Measurements from ENCODE around the gene SMC1B. TPM values are rescaled to one million over a fixed set of nuclear protein-coding genes. Genes with fewer than 3 reads are reported as not detected.
"Not testable (repeated sequence)": the region's sequence is repeated elsewhere in the genome, so short reads cannot be mapped to it uniquely, and the experiment has no call there.

SMC1B gene
- total RNA-seq, 1 experiment from 2014 or later, result 0.12 TPM

DNA sequence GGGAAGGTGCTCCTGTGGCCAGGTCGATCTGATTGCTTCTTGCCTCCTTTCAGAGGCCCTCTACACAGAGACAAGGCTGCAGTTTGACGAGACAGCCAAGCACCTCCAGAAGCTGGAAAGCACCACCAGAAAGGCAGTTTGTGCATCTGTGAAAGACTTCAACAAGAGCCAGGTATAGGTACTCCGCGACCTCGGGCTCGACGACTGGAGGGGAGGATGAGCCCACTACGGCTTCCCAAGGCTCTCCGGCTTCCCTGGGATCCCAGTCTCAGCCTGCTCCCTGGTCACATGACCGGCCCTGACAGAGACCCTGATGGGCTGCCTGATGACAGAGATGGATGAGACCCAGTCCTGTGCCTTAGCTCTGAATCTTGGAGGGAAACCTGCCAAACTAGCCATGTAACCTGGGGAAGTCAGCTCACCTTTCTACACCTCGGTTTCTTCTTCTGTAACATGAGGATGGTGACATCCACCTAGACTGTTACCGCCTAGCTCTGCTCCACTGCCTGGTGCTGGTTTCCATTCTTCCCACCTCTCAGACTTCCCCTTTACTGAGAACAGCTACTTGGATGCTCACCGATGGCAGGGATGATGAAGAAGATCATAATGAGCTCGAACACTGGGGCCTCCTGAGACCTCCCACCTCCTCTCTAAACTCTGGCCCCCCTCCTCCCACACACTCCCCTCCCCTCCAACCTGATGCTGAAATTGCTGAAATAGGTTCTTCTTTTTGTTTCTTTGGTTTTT lies 9.0 kb upstream of the SMC1B start:
- no peak for DNase-seq (ENCODE audit: low read depth)

DNA sequence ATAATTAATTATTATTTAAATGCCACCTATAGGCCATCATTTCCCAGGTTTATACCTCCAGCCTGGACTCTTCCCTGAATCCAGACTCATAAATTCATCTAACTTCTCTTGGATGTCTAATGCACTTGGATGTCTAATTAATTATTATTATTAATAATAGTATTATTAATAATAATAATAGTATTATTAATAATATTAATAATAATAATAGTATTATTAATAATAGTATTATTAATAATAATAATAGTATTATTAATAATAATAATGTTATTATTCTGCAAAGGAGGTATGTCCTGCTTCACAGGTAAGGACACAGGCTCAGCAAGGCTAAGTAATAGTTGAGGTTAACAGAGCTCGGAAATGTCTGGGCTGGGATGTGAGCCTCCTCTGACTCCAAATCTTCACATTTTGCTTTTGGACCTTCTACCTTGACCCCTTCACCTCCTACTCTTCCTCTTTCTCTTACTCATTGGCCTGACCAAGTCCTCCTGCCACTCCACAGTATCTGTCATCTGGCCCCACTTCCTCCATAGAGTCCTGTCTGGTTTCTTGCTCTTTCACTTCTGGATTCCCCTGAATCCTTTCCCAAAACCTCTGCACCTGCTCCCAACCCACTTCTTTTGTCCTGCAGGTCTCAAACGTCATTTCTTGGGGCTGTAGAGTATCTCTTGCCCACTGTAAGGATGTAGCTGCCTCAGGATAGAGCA lies 8.1 kb upstream of the SMC1B start:
- DNase-seq (ENCODE audit: low read depth), result no peak

DNA sequence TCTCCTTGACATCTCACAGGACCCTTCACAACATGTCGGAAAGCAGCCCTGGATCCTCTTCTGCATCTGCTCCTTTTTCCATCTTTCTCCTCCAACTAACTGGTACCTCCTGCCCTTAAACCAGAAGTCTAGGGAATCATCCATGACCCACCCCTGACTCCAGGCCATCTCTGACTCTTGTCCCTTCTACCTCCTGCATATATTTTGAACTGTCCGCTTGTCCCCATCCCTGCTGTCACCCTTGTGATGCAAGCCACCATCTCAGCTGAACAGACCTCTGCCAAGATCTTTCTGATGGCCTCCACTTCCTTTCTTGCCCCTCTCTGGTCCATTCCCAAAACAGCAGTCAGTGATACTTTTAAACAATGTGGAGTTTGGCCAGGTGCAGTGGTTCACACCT lies 7.1 kb upstream of the SMC1B start:
- no peak for DNase-seq (ENCODE audit: low read depth)

DNA sequence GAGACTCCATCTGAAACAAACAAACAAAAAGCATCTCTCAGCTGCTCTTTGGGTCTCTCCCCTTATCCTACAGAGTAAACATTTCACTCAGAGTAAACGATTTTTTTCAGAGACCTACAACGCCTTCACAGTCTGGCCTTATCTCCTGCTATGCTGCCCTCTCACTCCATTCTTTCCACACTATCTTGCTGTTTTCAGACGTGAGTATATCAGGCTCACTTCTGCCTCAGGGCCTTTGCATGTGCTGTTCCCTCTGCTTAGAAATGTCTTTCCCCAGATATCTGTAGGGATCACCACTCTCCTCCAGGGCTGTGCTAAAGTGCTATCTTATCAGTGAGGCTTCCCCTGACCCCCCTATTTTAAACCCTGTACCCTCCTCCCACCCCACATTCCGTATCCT lies 6.6 kb upstream of the SMC1B start:
- no peak for DNase-seq (ENCODE audit: low read depth)

DNA sequence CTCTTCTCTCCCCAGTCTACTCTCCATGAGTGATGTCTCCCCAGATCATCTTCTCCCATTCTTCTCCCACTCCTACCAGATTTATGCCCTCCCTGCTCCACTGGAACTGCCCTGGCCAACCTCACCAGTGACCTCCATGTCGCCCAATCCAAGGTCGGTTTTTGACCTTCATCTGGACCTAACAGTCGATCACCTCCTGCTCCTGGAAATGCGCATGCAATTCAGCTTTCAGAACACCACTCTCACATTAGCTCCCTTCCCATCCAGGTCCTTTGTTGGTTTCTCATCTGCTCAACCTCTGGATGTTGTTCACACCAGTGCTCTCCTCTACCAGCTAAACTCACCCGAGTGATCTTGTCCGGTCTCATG lies 5.4 kb upstream of the SMC1B start:
- no peak for DNase-seq (ENCODE audit: low read depth)

DNA sequence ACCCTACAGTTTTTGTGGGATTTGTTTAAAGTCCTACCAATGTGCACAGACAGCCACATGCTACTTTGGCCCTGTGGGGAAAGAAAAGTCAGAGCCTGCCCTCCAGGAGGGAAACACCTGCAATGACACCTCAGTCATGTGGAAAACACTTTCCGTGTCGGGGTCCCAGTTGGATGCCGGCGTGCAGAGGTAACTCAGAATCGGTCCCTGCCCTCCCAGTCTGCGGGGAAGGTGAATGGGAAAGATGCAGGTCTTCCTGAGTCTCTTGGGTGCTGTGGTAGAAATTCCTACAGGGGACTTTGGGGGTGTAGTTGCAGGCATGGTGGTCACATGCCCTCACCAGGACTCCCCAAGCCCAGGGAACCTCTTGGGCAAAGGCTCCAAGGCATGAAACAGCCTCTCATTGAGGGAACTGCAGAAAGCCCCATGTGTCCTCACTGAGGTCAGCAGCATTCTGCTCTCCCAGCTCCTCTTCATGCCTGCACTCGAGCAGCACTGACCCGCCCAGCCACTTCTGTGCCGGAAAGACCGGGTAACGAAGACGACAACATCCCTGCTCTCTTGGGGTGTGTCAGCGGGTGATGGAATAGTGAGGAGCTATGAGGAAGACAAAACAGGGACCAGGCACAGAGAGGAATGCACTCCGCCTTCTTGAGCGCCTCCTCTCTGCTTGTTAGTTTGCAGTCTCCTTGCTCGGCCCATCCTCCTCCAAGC lies 4.8 kb upstream of the SMC1B start:
- no peak for DNase-seq (ENCODE audit: low read depth)

DNA sequence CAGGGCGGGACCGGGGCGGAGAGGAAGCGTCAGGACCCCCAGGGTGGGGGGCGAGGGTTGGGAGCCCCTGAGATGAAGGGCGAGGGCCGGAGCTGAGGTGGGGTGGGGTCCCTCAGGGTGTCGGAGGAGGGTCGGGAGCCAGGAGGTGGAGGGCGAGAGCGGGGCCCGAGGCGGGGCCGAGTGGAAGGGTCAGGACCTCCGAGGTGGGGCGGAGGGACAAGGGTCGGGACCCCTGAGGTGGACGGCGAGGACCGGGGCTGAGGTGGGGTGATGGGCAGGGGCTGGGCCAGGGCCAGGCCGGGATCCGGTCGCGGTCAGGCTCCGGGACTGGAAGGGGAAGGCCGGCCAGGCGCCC lies 409 bp downstream of the SMC1B start:
- no peak for DNase-seq (ENCODE audit: low read depth)

DNA sequence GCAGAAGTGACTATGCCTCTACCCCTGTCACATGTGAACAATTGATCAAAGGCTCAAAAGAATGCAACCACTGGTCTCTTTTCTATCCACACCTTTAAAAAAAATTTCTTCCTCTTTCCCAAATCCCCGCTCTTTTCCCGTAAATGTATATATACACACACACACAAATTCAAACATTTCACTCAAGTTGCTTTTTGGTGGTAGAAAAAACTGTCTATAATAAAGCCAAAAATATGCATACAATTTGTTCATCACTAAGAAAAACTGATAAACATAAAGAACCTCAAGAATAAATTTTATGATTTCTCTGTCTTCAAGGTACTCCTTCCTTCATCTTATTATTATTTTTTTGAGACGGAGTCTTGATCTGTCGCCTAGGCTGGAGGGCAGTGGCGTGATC lies 5.6 kb downstream of the SMC1B start:
- DNase-seq (ENCODE audit: low read depth), result no peak

DNA sequence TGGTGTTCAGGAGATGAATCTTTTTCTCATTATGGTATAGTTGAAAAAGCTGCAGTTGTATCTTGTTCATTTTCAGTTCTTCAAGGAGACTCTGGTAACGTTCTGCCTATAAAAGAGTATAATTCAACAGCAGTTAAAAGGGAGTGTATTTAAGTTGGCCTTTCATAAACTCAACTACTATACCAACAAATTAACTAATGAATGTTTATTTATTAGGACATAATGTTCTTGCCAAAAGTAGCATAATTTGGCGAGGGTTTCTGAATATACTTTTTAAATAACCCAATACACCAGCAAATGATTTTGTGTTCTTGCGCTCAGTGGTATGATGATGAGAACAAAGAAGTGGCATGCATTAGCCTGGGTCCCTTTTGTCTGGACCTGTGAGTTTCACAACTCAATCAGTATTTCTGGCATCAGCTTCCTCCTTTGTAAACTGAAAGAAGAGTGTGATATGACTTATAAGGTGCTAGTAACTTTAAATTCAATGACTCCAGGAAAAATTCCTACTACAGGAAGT lies 10.9 kb downstream of the SMC1B start:
- no peak for DNase-seq (ENCODE audit: low read depth)

DNA sequence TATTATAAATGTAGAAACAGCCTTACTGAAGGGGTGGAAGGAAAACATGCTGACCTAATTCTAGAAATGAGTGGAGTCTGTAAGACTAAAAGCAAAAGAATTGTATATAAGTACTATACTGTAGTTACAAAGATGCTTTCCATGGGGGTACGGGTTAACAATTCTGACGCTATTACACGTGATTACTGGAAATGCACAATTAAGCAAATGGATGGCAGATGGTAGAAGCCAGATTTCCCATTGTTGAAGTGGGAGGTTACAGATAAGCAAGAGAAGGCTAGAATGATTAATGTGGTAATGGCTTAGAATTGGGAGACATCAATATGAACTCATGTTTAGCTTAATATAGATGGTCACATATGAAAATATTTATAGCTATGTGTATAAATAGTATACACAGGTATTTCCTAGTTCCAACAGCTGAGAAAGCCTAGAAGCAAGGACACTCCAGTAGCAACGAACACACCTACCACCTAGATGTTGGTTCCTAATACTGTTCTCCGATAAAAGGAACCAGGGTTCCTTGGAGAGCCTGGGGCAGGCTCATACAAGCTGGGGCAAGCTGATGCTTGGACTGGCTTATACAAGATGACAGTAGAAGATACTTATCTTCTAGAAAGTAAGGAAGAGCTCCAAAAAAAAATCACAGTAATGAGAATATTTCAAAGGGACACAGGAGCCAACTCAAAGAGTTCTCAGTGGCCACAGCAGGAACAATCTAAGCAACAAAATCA lies 13.5 kb downstream of the SMC1B start:
- no peak for DNase-seq (ENCODE audit: low read depth)

DNA sequence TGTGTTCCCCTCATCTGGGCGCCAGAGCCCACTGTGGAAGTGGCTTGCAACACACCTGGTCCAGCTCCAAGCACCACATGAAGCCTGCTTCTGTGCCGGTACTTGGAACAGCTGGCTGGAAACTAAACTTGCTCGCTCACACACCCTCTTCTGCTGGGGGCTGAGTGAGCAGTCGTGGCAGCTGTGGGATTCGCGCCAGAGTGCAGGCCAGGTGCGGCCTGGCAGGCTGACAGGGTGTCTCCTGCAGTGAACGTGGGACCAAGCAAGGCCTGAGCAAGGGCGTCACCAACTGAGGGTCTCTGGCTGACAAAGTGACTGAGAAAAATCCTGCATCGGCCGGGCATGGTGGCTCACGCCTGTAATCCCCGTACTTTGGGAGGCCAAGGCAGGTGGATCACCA lies 15.2 kb downstream of the SMC1B start:
- DNase-seq (ENCODE audit: low read depth), result no peak

DNA sequence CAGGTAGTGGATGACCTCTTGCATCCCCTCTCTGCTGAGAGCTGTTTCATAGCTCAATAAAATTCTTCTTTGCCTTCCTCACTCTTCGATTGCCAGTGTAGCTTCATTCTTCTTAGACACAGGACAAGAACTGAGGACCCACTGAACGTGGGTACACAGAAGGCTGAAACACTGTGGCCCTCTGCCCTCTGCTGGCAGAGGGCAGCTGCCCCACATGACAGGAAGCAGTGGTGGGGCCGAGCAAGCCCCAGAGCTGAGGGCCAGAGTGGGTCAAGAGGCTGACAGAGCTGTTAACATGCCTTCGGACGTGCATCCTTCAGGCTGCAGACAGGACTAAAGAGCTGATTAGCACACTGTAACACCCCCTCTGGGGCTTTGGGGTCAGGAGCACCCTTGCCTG lies 15.6 kb downstream of the SMC1B start:
- DNase-seq (ENCODE audit: low read depth), result no peak

DNA sequence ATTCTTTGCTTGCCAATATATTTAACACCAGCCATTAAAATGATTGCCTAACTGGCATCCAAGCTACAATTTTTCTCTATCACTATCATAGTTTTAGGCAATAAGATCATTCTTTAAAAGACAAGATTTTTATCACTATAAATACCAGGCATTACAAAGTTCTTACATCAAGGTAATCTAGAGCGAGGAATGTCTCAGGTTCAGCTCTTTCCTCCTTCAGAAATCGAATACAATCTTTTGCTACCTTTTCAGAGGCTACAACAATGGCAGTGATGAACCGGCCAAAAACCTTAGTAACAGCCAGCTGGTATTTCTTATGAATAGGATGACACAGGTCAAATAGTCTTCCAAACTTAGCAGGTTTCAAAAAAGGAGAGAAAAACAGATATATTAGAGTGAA lies 23.9 kb downstream of the SMC1B start:
- no peak for DNase-seq (ENCODE audit: low read depth)

DNA sequence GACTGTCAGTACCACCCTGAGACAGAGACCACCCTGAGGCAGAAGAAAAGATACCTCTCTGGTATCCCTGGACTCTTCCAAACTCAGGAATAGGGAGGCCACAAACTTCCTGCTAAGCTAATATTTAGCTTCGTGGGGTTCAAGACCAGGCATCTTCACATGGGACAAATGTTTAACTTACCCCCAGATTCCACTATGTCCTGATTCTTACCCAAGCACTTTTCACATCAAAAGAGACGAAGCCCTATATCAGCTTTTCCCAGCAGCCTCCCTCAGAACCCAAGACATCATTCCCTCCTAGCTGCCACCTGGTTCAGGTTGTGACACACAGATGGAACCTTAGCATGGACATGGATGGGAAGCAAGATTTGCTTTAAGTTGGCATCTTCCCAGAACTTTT lies 32.1 kb downstream of the SMC1B start:
- no peak for DNase-seq (ENCODE audit: low read depth)

DNA sequence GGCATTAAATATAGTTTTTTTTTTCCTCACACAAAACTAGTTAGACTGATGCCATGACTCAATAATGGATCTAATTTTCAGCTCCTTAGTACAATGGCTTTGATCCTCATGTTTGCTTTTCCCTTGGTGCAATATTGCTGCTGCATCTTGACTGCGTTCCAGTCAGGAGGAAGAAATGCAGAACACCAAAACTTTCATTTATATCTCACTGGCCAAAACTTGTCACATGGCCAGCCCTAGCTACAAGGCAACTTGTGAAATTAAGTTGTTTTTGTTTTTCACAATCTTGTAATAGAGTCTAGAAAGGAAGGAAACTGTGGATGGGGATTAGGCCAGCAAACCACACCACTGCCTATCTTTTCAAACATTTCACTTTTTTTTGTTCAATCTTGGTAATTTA lies 36.7 kb downstream of the SMC1B start:
- no peak for DNase-seq (ENCODE audit: low read depth)

DNA sequence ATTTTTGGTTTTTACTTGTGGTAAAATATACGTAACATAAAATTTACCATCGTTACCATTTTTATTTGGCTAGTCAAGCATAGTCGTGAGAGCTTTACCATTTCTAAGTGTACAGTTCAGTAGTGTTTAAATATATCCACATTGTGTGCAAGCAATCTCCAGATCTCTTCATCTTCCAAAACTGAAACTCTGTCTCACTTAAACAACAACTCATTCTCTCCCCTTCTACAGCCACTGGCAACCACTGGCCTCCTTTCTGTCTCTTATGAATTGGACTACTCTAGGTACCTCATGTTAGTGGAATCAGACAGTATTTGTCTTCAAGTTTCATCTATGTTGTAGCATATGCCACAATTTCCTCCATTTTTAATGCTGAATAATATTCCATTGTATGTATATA lies 37.4 kb downstream of the SMC1B start:
- no peak for DNase-seq (ENCODE audit: low read depth)

DNA sequence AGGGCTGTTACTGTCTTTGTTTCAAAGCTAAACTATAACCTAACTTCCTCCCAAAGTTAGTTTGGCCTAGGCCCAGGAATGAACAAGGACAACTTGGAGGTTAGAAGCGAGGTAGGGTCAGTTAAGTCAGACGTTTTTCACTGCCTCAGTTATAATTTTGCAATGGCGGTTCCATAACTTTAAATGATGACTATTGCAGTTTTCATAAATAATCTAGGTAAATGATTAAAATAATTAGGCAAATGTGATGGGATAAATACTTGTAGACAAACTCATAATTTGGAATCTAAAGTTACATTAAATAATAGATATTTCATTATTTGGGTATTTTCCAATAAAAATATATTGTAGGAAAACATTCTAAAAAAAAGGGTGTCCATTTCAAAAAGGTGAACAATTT lies 39.8 kb downstream of the SMC1B start:
- DNase-seq (ENCODE audit: low read depth), result not testable (repeated sequence)

DNA sequence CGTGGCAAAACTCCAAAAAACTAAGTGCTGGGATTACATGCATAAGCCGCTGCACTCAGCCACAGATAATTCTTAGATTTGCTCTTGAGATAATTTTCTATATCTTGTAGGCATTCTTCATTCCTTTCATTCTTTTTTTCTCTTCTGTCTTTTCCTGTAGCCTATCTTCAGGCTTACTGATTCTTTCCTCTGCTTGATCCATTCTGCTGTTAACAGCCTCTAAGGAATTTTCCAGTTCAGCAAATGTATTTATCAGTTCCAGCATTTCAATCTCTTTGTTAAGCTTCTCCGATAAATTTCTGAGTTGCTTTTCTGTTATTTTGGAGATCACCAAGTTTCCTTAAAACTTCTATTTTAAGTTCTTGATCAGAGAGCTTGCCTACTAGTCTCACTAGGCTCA lies 46.7 kb downstream of the SMC1B start:
- no peak for DNase-seq (ENCODE audit: low read depth)

DNA sequence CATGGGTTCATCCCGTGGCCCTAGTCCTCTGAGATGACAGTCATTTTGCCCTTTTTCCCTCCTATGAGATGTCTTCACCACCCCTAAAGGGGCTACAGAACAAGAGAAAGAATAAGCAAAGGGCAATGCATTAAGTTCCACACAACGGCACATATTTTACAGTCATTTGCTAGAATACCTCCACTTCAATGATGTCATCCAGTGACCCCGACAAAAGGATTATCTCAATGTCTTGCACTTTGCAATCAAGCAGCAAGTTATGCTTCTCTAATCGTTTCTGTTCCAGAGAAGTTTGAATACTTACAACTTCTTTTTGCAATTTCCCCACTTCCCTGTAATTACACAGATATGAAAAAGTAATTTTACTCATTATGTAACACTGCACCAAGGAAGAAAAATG lies 53.8 kb downstream of the SMC1B start:
- no peak for DNase-seq (ENCODE audit: low read depth)

DNA sequence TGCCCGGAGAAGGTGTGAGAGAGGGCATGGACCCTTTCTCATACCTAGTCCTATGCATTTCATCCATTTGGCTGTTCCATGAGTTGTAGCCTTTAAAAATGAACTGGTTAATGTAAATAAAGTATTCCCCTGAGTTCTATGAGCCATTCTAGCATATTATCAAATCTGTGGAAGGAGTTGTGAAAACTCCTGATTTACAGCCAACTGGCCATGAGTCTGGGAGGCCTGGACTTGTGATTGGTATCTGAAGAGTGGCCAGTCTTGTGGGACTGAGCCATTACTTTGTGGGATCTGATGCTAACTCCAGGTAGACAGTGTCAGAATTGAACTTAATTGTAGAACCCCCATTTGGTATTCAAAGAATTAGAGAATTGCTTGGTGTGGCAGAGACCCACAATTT lies 55.3 kb downstream of the SMC1B start:
- DNase-seq (ENCODE audit: low read depth), result no peak

DNA sequence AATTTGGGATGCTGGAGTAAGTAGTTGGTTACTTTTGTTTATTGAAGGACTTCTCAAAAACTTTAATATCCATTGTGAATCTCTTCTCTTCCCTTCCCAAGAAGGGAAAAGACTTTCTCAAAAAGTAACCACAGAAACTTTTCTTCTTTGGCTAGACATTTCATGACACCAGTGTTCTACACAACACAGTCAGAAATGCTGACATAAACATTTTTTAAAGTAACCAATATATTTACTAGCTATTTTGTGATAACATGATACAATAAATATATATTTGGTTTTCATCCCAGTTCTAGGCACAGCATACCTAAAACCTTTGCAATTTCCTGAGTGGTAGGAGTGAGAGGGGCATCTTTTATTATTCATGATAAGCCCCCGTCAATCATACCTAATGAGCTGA lies 55.9 kb downstream of the SMC1B start:
- DNase-seq (ENCODE audit: low read depth), result no peak

DNA sequence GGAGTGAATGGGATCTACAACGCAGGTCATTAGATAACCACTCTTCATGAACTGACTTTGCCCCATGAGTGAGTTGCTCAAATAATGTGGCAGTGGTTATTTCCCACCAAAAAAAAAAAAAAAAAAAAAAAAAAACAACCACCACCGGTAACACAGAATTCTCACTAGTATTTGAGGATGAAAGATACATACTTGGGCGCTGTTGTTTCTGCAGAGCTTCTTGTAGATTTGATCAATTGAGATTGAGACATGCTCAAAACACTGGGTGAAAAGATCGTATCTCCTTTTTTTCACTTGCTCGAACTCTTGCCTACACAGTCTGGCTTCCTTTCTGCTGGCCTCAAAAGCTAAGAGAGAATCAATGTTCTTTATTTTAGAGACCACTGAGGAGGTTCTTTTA lies 59.6 kb downstream of the SMC1B start:
- DNase-seq (ENCODE audit: low read depth), result no peak

All from RPMI7951 (cell line).